ENCODE measurements around the gene COL1A1. TPM values are rescaled to one million over a fixed set of nuclear protein-coding genes. Genes with fewer than 3 reads are reported as not detected.

The COL1A1 gene
- total and polyA plus RNA-seq, 2 of the 13 experiments (the other 11 are each of a cell fraction or from before 2014, with no cell fraction given) = 0.05 TPM; not detected in 1

DNA sequence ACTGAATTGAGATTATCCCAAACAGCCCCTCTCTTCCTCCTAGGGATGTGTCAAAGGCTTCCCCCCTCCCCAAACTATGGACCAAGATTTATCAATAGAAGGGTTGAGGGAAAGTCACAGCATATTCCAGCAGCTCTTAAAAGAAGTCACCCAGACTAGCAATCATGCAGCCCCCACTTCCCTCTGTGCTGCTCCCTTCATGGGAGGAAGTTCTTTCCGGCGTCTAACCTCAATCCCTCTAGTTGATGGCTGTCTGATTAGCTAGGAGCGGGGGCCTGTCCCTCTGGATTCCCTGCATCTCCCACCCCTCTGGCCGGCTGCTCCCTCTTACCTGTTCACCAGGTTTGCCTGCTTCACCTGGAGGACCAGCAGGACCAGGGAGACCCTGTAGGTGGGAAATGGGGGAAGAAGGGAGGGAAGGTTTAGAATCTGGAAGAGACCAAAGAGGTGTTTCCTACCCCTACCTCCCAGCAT lies 9.2 kb downstream of the COL1A1 start:
- no peak overlapping the region for H3K27ac ChIP-seq (ENCODE audit: extremely low read length, insufficient read depth, low read length)
- BruUV-seq (replicated peaks) = no TSS peak
- ChIA-PET CTCF (ENCODE audit: low intra/inter-chr PET ratio, low total read pairs) (no interaction called here), POLR2A (no interaction called here)
- no peak overlapping the region for H2AFZ ChIP-seq (ENCODE audit: low read length)
- intact Hi-C loops (cut with micrococcal nuclease; ENCODE audit: unreplicated experiment) = no loop called here
- H3K4me1 ChIP-seq (ENCODE audit: insufficient read depth, low read length) = no peaks in the 10 kb centered on the region
- H3K9ac ChIP-seq (ENCODE audit: insufficient read depth, low read depth, low read length) = no peak overlapping the region
- WGBS (ENCODE audit: low lambda C conversion rate) = 43% methylated on average over 4 of the region's 4 CpGs
- no peaks in the 10 kb centered on the region for H3K9me3 ChIP-seq (ENCODE audit: low read length)
- peaks cover 27 to 100% of the 10 kb centered on the region in 2 experiments for H3K27me3 ChIP-seq (ENCODE audit: control insufficient read depth in 1 of 2, insufficient read depth in 2 of 2, low read length in 2 of 2)
- no peak overlapping the region for H3K4me3 ChIP-seq (replicated peaks in 1 of 3; ENCODE audit: insufficient read depth in 1 of 3, low read depth in 2 of 3, low read length in 3 of 3)
- in situ Hi-C loops (cut with HindIII; ENCODE audit: extremely low pct_ligation_motif_present, low pct_unique_long_range_greater_than_20kb) = no loop called here
- FAIRE-seq = no peak
- ATAC-seq = no peak
- DNase-seq (ENCODE audit: low spot score) = no peak
- no peaks in the 10 kb centered on the region for H4K20me1 ChIP-seq (ENCODE audit: insufficient read depth, low read length)
- no peaks in the 10 kb centered on the region for H3K79me2 ChIP-seq (ENCODE audit: insufficient read depth, low read length)
- H3K4me2 ChIP-seq (ENCODE audit: low read depth, low read length) = no peak overlapping the region
- H3K36me3 ChIP-seq (replicated peaks in 1 of 2; ENCODE audit: control insufficient read depth in 1 of 2, insufficient read depth in 2 of 2, low read length in 2 of 2) = no peaks in the 10 kb centered on the region
- TF ChIP-seq ZNF282 (IDR thresholded peaks at IDR 0.05; ENCODE audit: partially characterized antibody) (no peak), NFRKB (IDR thresholded peaks at IDR 0.05) (no peak), JUND (CRISPR knock-in tag; IDR thresholded peaks at IDR 0.05) (no peak), TBX2 (CRISPR knock-in tag; IDR thresholded peaks at IDR 0.05; ENCODE audit: borderline replicate concordance) (no peak), IRX3 (CRISPR knock-in tag; IDR thresholded peaks at IDR 0.05; ENCODE audit: borderline replicate concordance, low read depth) (no peak), TGIF2 (CRISPR knock-in tag; IDR thresholded peaks at IDR 0.05) (no peak)
- TF ChIP-seq, protein P1, sequence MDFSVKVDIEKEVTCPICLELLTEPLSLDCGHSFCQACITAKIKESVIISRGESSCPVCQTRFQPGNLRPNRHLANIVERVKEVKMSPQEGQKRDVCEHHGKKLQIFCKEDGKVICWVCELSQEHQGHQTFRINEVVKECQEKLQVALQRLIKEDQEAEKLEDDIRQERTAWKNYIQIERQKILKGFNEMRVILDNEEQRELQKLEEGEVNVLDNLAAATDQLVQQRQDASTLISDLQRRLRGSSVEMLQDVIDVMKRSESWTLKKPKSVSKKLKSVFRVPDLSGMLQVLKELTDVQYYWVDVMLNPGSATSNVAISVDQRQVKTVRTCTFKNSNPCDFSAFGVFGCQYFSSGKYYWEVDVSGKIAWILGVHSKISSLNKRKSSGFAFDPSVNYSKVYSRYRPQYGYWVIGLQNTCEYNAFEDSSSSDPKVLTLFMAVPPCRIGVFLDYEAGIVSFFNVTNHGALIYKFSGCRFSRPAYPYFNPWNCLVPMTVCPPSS (IDR thresholded peaks at IDR 0.05) = no peak
- TF ChIP-seq, protein P2, sequence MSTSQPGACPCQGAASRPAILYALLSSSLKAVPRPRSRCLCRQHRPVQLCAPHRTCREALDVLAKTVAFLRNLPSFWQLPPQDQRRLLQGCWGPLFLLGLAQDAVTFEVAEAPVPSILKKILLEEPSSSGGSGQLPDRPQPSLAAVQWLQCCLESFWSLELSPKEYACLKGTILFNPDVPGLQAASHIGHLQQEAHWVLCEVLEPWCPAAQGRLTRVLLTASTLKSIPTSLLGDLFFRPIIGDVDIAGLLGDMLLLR (CRISPR knock-in tag; IDR thresholded peaks at IDR 0.05) = no peak
- TF ChIP-seq, protein P3, sequence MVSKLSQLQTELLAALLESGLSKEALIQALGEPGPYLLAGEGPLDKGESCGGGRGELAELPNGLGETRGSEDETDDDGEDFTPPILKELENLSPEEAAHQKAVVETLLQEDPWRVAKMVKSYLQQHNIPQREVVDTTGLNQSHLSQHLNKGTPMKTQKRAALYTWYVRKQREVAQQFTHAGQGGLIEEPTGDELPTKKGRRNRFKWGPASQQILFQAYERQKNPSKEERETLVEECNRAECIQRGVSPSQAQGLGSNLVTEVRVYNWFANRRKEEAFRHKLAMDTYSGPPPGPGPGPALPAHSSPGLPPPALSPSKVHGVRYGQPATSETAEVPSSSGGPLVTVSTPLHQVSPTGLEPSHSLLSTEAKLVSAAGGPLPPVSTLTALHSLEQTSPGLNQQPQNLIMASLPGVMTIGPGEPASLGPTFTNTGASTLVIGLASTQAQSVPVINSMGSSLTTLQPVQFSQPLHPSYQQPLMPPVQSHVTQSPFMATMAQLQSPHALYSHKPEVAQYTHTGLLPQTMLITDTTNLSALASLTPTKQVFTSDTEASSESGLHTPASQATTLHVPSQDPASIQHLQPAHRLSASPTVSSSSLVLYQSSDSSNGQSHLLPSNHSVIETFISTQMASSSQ (IDR thresholded peaks at IDR 0.05; ENCODE audit: low read depth) = no peak
- TF ChIP-seq, protein P3 (CRISPR knock-in tag; IDR thresholded peaks at IDR 0.05; ENCODE audit: borderline replicate concordance) = no peak
- TF ChIP-seq, protein P4, sequence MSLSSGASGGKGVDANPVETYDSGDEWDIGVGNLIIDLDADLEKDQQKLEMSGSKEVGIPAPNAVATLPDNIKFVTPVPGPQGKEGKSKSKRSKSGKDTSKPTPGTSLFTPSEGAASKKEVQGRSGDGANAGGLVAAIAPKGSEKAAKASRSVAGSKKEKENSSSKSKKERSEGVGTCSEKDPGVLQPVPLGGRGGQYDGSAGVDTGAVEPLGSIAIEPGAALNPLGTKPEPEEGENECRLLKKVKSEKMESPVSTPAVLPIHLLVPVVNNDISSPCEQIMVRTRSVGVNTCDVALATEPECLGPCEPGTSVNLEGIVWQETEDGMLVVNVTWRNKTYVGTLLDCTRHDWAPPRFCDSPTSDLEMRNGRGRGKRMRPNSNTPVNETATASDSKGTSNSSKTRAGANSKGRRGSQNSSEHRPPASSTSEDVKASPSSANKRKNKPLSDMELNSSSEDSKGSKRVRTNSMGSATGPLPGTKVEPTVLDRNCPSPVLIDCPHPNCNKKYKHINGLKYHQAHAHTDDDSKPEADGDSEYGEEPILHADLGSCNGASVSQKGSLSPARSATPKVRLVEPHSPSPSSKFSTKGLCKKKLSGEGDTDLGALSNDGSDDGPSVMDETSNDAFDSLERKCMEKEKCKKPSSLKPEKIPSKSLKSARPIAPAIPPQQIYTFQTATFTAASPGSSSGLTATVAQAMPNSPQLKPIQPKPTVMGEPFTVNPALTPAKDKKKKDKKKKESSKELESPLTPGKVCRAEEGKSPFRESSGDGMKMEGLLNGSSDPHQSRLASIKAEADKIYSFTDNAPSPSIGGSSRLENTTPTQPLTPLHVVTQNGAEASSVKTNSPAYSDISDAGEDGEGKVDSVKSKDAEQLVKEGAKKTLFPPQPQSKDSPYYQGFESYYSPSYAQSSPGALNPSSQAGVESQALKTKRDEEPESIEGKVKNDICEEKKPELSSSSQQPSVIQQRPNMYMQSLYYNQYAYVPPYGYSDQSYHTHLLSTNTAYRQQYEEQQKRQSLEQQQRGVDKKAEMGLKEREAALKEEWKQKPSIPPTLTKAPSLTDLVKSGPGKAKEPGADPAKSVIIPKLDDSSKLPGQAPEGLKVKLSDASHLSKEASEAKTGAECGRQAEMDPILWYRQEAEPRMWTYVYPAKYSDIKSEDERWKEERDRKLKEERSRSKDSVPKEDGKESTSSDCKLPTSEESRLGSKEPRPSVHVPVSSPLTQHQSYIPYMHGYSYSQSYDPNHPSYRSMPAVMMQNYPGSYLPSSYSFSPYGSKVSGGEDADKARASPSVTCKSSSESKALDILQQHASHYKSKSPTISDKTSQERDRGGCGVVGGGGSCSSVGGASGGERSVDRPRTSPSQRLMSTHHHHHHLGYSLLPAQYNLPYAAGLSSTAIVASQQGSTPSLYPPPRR (CRISPR knock-in tag; IDR thresholded peaks at IDR 0.05; ENCODE audit: borderline replicate concordance) = no peak
- TF ChIP-seq, protein P5, sequence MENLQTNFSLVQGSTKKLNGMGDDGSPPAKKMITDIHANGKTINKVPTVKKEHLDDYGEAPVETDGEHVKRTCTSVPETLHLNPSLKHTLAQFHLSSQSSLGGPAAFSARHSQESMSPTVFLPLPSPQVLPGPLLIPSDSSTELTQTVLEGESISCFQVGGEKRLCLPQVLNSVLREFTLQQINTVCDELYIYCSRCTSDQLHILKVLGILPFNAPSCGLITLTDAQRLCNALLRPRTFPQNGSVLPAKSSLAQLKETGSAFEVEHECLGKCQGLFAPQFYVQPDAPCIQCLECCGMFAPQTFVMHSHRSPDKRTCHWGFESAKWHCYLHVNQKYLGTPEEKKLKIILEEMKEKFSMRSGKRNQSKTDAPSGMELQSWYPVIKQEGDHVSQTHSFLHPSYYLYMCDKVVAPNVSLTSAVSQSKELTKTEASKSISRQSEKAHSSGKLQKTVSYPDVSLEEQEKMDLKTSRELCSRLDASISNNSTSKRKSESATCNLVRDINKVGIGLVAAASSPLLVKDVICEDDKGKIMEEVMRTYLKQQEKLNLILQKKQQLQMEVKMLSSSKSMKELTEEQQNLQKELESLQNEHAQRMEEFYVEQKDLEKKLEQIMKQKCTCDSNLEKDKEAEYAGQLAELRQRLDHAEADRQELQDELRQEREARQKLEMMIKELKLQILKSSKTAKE (CRISPR knock-in tag; IDR thresholded peaks at IDR 0.05; ENCODE audit: borderline replicate concordance) = no peak
